ENCODE data around the gene CD48.
"Not testable (repeated sequence)": the region's sequence is repeated elsewhere in the genome, so short reads cannot be mapped to it uniquely, and the experiment has no call there.

The CD48 gene

DNA sequence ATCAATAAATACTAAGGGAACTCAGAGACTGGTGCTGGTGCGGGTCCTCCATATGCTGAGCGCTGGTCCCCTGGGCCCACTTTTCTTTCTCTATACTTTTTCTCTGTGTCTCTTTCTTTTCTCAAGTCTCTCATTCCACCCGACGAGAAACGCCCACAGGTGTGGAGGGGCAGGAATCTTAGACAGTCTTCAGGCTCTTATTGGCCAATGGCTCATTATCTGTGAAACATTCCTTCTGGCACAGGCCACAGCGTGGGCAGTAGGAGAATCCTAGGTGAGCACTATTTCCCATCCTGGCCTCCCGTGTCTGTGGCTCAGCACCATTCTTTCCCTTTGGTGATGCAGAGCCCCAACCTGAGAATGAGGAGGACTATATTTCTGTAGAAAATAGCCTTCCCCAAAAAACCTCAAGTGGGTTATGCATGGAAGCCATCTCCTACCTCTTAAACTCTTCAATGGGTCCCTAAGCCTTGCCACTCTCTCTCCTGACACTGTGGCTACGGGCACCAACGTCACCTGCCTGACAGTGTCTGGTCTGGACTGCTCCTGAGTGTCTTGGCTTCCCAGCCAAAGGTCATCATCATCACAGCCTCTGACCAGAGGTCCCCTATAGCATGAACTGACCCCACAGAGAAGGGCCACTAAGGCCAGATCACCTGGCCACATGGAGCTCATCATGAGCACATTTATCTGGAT lies 58.5 kb downstream of the CD48 start:
- DNase-seq: no peak

- not testable (repeated sequence) for DNase-seq
Observed at GRCh38 chr1:160652065-160652641, 59.5 kb downstream of the CD48 start.

DNA sequence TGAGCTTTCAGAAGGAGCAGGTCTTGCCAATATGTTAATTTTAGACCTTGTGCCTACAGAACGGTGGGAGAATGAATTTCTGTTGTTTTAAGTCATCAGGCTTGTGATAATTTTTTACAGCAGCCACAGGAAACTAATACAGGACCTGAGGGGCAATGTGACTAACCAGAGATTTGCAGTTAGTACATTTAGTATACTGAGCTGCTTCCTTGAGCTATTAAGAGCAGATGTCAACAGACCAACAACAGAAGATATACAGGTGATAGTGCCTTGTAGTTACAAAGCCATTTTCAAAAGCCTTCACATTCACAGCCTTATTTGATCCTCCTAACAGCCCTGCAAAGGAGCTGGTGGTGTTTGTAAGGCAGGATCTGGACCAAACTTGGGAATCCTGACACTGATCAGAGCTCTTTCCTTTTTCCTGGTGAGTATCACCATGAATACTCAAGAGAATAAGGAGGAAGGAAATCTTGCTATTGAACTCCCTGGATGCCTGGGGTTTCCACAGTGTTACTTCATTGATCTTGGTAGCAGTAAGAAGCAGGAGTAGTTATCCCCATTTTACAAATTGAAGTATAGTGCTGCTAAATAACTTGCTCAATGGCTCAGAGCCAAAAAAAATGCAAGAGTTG lies 60.1 kb downstream of the CD48 start:
- DNase-seq: no peak

DNA sequence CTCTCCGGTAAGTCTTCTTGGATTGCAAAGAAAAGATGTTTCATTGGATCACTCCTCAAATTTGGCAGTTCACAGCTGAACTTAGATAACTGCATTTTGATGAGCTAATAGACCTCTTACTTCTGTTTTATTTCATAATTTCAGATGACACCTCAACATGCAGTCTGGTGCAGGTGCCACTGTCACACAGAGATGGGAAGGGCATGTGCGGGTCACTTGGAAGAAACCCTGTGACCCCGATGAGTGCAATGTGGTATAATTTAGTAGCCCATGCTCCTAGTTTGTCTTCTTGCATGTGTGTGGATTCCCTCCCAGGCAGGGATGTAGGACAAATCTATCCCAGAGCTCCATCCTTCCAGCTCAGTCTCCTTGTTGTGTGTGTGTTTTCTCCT lies 64.3 kb downstream of the CD48 start:
- no peak for DNase-seq

DNA sequence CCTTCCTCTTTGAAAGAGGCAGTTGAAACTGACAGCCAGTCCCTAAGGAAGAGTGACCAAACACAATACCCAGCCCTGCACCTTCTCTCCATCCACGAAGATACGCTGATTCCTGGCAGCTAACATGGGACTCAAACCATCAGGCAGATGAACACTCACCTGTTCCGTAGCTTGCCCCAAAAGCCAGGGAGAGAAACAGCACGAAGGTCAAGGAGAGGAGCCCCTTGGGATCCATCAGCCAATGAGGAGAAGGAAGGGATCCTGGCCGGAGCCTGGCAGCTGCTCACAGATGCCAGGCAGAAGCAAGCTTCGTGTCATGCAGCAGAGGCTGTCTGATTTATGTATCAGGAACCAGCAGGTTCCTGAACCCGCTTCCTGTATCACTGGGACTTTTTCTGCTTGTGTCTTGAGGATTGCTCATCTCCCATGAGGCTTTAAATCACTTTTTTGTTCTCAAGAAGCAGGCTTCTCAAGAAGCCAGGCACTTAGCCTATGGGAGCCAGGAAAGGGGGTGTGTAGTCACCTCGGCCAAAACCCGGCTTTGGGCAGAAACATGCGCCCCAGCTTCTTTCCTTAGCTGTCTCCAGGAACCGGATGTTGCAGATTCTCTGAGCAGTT lies 64.8 kb downstream of the CD48 start, which contains the start of gene SLAMF1:
Gene SLAMF1 (minus strand): TSS at position 334 of the 618 bp plus-strand sequence. CDS start 99 bp downstream, at position 235.
- DNase-seq: no peak

GRCh38 chr1:160646180-160646579 lies 65.4 kb downstream of the CD48 start:
- no peak for DNase-seq

DNA sequence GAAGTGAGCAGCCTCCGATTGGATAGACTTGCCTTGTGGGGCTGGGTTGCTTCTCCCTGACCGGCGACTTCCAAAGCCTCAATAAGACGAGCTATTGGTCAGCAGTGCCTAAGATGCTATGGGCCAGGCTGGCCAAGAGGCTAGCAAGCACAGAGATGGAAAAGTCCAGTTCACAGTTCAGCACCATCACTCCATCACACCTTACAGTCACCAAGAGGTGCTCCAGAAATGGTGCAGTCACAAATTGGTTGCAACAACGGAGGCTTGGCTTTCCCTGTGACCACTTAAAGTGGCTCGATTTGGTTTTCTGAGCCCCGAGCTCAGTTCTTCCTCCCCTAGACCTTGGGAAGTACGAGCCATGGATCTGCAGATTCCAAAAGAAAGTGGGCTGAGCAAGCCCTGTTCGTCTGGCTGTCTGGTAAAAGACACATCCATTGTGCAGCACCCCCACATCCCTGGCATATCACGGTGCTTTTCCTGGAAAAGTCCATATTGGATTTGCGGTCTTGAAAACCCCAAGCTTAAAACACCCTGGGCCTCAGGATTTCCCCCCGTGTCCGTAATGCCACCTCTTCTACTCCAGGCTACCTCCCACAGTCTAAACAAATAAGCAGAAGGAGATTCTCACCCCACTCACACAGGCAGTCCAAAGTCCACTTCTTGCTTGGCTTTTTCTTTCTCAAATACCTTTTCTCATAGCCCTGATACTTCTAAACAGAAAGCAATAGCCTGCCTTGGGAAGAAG lies 66.1 kb downstream of the CD48 start:
- no peak for DNase-seq

GRCh38 chr1:160644399-160644798 lies 67.2 kb downstream of the CD48 start:
- no peak for DNase-seq

DNA sequence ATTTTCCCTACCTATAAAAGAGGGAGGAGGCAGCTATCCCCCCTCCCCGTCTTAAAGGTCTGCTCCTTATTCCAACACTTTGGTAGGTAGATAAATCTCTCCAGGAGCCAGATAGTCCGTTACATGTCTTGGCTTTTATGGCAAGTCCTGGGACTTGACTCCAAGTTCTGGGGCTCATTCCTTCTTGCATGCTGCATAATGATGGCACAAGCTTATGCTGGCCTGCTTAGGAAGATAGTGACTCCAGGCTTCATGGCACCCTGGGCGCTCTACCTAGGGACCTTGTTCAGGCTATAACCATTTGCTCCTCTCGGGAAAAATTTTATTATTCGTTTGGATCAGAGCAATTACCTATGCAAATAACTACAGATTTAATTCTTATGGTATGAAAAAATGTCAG lies 68.5 kb downstream of the CD48 start:
- DNase-seq: no peak

GRCh38 chr1:160642281-160642644 lies 69.4 kb downstream of the CD48 start:
- DNase-seq: no peak

GRCh38 chr1:160641323-160642280 lies 70.0 kb downstream of the CD48 start:
- no peak for DNase-seq

DNA sequence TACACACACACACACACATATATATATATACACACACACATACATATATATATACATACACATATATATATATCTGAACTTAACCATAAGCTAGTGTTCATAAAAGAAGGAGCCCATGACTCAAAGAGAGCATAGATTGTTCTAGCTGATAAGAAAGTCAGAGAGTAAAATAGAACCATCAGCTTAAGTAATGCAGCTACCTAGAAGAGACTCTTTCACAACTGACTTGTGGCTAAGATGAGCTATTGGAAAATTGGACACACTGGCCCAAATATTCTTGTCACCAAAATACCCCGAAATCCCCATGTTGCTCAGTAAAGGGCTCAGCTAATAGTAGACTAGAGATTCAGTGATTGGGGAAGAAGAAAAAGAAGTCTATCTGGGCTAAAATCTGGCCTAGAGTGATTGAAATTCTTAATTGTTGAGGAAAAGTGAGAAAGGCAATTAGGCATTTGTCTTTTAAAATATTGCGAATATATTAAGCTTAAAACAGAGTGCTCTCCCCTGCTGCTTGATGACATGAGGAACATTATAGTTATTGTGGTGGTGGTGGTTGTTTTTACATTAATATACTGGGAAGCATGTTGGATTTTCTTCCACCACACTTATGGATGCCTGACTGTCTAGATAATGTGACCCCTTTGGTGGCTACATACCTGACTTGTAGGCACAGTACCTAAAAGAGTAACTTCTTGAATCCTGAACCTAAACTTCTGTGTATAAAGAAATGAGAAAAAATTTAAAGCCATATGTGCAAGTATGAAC lies 71.1 kb downstream of the CD48 start:
- DNase-seq: no peak

DNA sequence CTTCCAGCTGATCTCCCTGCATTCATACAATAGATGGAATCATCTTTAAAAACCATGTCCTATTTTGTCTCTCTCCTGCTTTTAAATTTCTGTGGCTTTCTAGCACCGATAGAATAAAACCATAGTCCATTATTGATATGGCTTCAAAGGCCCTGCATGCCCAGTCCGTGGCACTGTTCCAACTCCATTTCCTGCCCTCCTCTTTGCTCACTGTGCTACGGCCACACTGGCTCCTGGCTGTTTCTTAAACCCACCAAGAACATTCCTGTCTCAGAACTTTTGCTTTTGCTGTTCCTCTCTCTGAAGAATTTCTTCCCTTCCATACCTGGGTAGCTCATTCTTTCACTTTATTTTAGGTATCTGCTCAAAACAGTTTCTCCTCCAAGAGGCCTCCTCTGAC lies 72.0 kb downstream of the CD48 start:
- DNase-seq: no peak

GRCh38 chr1:160638926-160639325 lies 72.7 kb downstream of the CD48 start:
- DNase-seq: no peak

DNA sequence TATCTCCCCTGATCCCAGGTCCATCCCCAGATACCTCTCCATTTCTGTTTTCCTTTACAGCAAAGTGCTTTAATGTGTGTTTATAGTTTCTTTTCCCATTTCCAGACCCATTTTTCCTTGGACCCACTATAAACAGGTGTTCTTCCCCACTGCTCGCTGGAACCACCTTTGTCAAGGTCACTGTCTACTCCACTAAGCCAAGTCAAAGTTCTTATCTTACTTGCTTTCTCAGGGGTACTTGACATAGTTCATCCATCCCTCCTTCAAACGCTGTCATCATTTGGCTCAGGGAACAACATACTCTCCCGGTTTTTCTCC lies 73.1 kb downstream of the CD48 start:
- DNase-seq: no peak

DNA sequence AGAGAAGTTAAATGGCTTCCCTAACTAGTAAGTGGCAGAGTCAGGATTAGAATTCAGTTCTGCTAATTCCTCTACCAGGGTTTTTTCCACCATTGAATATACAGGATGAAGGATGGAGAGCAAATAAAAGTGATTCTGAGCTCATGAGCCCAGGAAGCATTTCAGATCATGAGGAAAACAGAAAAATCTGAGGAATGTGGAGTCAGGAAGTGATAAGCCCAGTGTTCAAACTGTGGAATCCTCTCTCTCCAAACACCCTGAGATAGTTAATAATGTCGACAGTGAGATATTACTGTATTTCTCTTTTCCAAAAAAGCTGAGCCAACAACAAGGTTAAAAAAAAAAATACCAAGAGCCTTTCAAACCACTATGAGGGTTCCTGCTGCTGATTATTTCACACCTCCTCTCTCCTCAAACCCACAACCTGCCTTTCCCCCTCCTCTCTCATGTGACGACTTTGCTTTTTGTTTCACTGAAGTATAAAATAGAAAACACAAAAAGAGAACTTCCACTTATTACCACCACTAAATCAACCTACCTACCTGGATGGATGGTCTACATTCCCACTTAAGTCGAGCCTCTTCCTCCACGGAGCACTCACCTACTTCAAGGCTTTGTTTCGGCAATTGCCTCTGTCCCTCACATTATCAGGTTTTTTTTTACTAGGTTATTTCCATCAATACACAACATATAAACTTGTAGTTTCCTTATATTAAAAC lies 73.6 kb downstream of the CD48 start:
- no peak for DNase-seq

DNA sequence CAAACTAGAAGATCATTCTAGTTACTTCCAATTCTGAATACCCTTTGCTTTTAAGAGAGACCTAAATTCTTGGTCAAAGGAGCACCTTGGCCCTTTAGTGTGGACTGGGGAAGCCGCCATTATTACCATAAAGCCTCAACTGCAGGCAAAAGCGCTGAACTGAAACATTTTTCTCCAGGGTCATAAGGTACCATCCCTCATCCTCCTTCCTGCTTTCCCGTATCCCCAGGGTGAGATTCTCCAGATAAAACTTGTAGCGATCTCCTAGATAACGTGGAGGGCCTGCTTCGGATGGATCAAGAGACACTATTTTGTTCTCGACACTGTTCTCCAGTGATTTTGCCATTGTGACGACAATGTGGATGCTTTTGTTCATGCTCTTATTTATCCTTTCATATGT lies 74.6 kb downstream of the CD48 start:
- no peak for DNase-seq

- peak in 2 of 56 donors; percentile 2 to 10 for DNase-seq
Observed at GRCh38 chr1:160636547-160636946, 75.1 kb downstream of the CD48 start.

GRCh38 chr1:160636076-160636475 lies 75.5 kb downstream of the CD48 start:
- DNase-seq: no peak
